ENCODE results near the gene ZNF641.
"Not testable (repeated sequence)": the region's sequence is repeated elsewhere in the genome, so short reads cannot be mapped to it uniquely, and the experiment has no call there.

The ZNF641 gene

DNA sequence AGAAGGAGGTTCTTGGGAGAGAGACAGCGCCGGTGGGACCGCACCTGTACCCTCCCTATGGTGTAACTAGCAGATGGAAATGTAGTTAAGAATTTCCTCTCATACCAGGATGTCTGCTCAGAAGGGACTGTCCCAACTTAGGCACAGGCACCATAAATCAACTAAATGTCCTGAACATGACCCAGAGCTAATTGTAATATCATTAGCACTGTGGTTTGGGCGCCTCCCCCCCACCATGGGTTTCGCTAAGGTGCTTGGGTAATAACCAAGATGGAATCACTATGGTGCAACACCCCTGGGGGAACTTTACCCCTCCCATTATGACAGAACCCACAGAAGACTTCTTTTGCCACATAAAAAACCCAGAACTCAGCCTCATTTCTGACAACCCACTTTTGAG is 15.9 kb downstream of the ZNF641 start:
- no peak for DNase-seq (ENCODE audit: low read depth, low spot score)

GRCh38 chr12:48333680-48334079 is 17.0 kb downstream of the ZNF641 start:
- DNase-seq (ENCODE audit: low read depth, low spot score): not testable (repeated sequence)

DNA sequence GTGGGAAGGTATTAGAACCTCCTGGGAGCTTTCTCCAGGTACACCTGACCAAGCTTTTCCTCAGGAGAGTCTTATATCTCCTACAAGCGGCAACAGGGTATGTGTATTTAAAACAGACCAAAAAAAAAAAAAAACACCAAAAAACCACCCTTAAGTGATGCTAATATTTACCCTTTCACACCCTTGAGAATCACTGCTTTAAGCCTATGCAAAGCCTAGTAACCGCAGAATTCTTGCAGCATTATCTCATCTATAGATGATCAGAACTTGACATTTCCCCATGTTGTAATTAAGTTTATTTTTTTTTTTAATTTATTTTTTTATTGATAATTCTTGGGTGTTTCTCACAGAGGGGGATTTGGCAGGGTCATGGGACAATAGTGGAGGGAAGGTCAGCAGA is 19.3 kb downstream of the ZNF641 start:
- DNase-seq (ENCODE audit: low read depth, low spot score): no peak

DNA sequence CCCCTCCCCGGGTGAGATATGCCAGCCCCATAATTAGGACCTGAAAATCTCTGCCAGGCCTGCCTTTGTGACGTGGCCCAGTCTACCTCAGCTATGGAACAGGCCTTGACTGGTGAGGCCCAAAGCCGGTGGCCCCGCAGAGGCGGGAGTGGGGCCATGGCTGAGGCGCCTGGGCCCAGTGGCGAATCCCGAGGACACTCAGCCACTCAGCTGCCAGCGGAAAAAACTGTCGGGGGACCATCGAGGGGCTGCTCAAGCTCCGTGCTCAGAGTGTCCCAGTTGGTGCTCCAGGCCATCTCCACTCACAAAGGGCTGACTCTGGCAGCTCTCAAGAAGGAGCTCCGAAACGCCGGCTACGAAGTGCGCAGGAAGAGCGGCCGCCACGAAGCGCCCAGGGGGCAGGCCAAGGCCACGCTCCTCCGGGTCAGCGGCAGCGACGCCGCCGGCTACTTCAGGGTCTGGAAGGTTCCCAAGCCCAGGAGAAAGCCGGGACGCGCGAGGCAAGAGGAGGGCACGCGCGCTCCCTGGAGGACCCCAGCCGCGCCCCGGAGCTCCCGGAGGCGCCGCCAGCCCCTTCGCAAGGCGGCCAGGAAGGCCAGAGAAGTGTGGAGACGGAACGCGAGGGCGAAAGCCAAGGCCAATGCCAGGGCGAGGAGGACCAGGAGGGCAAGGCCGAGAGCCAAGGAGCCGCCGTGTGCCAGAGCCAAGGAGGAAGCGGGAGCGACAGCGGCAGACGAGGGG is 21.4 kb downstream of the ZNF641 start:
- no peak for DNase-seq (ENCODE audit: low read depth, low spot score)

DNA sequence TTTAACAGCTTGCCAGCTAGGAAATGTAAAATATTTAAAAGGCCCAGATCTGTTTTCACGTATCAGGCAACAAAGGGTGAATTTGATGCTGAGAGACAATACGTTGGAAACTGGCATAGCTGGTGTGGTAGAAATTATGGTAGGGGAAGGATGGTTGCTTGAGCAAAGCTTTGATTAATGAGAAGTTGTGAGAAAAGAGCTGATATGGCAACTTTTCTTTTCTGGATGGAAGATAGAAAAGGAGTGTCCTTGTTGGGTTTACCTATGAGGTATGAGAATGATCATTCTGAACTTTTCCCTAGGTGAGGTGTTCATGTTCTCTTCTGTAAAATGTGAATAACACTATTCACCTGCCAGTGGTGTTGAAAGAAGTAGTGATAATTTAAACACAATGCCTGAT is 34.2 kb downstream of the ZNF641 start:
- DNase-seq (ENCODE audit: low read depth, low spot score): no peak

- no peak for DNase-seq (ENCODE audit: low read depth, low spot score)
Measured at GRCh38 chr12:48311313-48311712, 39.4 kb downstream of the ZNF641 start.

DNA sequence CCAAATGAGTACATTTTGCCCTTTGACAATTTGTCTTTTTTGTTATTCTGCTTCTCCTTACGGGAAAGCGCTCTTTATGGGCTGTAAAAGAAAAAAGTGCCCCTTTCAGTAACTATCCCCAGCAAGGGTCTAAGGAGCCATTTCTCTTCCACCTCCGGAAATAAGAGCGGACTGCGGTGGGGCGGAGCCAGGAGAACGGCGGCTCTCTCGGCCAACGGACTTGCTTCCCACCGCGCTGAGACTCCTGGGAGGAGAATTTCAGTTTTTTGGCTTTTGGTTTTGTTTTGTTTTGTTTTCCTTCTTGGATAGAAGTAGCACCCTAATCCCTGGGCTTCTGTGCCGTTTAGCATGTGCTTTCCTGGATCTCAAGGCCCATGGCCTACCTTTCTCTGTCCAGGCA is 43.5 kb downstream of the ZNF641 start:
- no peak for DNase-seq (ENCODE audit: low read depth, low spot score)

DNA sequence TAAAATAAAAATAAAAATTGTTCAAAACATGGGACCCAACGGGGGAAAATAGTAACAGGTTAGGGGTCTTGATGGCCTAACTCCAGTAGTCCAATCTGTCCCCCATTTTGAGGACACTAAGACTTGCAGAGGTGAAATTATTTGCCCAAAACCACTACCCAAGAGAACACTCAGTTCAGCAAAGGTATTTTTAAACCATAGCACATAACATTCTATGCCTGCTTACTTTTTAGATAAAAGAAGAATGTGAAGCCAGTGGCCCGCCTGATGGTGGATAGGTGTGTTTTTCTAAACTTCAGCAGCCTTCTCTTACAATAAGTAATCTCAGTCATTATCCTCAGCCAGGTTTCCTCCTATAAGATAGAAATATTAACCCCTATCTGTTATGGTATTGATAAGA is 45.5 kb downstream of the ZNF641 start:
- DNase-seq (ENCODE audit: low read depth, low spot score): no peak

DNA sequence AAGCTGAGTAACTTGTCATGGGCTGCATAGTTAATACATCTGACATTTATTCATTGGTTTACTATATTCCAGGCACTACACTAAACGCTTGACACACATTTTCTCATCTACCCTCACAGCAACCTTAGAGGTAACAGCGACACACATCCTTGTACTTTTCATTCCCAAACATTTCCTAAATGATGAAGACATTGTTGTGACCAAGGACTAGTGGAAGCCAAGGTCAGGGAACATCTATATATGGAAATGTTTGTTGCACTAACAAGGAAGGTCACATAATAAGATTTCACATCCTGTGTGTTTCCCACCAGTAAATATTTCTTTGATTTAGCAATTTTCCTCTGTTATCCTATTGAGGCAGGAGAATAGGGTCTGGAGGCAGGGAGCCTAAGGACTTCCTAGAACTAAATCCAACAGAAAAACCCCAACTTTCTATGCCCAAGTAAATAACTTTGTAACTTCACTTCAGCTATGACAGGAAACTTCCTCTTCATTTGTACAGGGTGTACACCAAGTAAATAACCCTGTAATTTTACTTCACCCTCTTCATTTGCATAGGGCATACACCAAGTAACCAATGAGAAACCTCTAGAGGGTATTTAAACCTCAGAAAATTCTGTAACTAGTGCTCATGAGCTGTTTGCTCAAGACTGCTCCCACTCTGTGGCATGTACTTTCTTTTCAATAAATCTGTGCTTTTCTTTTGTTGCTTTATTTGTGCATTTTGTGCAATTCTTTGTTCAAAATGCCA is 48.4 kb downstream of the ZNF641 start:
- no peak for DNase-seq (ENCODE audit: low read depth, low spot score)

DNA sequence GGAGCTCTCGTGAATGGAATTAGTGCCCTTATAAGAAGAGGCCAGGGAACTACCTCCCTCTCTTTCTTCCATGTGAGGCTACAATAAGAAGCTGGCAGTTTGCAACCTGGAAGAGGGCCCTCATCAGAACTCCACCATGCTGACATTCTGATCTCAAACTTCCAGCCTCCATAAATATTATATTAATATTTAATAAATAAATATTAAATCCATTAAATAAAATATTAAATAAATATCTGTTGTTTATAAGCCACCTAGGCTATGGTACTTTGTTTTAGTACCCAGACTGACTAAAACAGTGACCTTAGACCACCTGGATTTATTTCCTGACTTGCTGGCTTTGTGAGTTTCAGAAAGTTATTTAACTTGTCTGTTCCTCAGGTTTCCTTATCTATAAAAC is 49.9 kb downstream of the ZNF641 start:
- DNase-seq (ENCODE audit: low read depth, low spot score): no peak

DNA sequence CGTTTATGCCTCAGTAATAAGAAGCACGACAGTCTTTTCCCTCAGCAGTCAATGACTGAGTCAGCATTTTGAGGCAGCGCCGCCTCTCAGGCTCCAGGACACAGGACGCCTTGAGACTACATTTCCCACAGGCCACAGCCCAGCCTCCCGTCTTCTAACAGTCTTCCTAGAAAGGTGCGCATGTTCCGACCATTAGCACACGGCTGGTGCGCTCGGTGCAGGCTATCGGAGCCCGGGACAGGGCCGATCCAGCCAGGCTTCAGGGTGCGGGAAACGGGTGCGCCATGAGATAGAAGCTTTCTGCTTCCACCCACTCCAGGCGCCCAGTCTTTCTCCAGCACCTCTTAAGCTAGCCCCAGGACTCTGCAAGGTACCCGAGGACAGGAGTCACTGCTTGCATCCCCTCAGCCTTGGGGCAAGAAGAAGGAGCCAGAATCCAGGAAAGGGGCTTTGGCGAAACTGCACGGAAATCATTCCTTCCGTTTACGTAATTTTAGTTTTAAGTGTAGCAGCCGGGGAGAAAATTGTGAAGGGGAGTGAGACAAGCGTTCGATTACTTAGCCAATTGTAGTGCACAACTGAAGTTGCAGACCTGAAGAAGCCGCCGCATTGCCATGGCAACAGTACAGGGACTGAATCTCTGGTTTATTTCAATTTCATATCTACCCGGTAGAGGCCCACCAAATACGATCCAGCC is 54.0 kb downstream of the ZNF641 start:
- DNase-seq (ENCODE audit: low read depth, low spot score): no peak

- no peak for DNase-seq (ENCODE audit: low read depth, low spot score)
Measured at GRCh38 chr12:48292040-48292439, 58.7 kb downstream of the ZNF641 start.

DNA sequence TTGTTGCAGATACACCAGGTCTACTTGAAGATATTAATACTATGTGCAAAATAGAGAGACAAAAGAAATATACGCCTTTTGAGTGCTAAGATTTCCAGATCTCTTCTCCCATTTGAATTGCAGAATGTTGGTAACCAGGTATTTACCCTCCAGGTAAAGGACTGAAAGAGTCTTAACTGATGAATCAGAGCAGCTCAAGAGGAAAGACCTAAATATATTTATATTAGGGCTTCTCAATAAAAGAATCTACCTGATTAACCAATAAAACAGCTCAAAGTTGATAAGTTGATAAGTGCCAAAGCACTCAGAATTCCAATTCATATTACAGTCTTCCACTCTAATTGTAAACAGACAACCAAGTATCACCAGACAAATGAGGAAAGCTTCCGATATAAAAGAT is 59.2 kb downstream of the ZNF641 start:
- no peak for DNase-seq (ENCODE audit: low read depth, low spot score)

- no peak for DNase-seq (ENCODE audit: low read depth, low spot score)
Measured at GRCh38 chr12:48288387-48289268, 62.1 kb downstream of the ZNF641 start.
